Neural cell (in vitro differentiated cells): ENCODE results near the gene DNAH8. TPM values are rescaled to one million over a fixed set of nuclear protein-coding genes. Genes with fewer than 3 reads are reported as not detected.

Experiments used
- H2AFZ ChIP-seq: fragments of 200-600, 300-800 bp; sonication (generic), shearing (Covaris generic); 2 replicates; pipeline ENCODE4 v1.6.0; 2014; ENCODE audit warnings: low read depth, mild to moderate bottlenecking, antibody characterized with exemption, low read length, moderate library complexity
- H3F3A ChIP-seq: fragments of 200-600 bp; shearing (Covaris generic); 2 replicates; pipeline ENCODE4 v1.6.1; 2016; ENCODE audit warnings: mild to moderate bottlenecking, moderate library complexity, mixed read lengths, antibody characterized with exemption, low read length; ENCODE audit not compliant: insufficient read depth, poor library complexity, severe bottlenecking
- H3K27ac ChIP-seq: fragments of 200-600, 300-800 bp; sonication (generic), shearing (Covaris generic); 2 replicates; pipeline ENCODE4 v1.5.1; 2014; ENCODE audit warnings: mild to moderate bottlenecking, low read length, moderate library complexity
- H3K27me3 ChIP-seq: fragments of 300-800, 200-600 bp; sonication (generic), shearing (Covaris generic); 2 replicates; pipeline ENCODE4 v1.6.0; 2014; ENCODE audit warnings: mild to moderate bottlenecking, low read depth, low read length, moderate library complexity; ENCODE audit not compliant: insufficient read depth
- H3K36me3 ChIP-seq: fragments of 300-800, 200-600 bp; sonication (generic), shearing (Covaris generic); 2 replicates; pipeline ENCODE4 v1.5.1; 2014; ENCODE audit warnings: mild to moderate bottlenecking, antibody characterized with exemption, low read length, moderate library complexity; ENCODE audit not compliant: insufficient read depth
- H3K4me2 ChIP-seq: fragments of 300-800, 200-600 bp; sonication (generic), shearing (Covaris generic); 2 replicates; pipeline ENCODE4 v1.6.0; 2014; ENCODE audit warnings: mild to moderate bottlenecking, low read length
- H3K4me3 ChIP-seq: fragments of 300-800, 200-600 bp; sonication (generic), shearing (Covaris generic); 2 replicates; pipeline ENCODE4 v1.5.1; 2014; ENCODE audit warnings: mild to moderate bottlenecking, low read length, moderate library complexity
- H3K79me2 ChIP-seq: fragments of 200-600 bp; shearing (Covaris generic); replicated peaks from 2 replicates; pipeline ENCODE4 v1.6.0; 2014; ENCODE audit warnings: mild to moderate bottlenecking, low read length, moderate library complexity; ENCODE audit not compliant: insufficient read depth
- H3K9ac ChIP-seq: fragments of 300-800, 200-600 bp; sonication (generic), shearing (Covaris generic); 2 replicates; pipeline ENCODE4 v1.6.1; 2016; ENCODE audit warnings: mild to moderate bottlenecking, low read length, mixed read lengths
- H3K9me2 ChIP-seq: fragments of 200-600 bp; shearing (Covaris generic); 2 replicates; pipeline ENCODE4 v1.6.1; 2016; ENCODE audit warnings: mild to moderate bottlenecking, low read length, mixed read lengths; ENCODE audit not compliant: insufficient read depth
- H3K9me3 ChIP-seq: fragments of 200-600, 300-800 bp; sonication (generic), shearing (Covaris generic); 2 replicates; pipeline ENCODE4 v1.6.1; 2016; ENCODE audit warnings: mild to moderate bottlenecking, mixed run types, low read length, moderate library complexity, mixed read lengths
- H4K20me1 ChIP-seq: fragments of 200-600 bp; shearing (Covaris generic); 2 replicates; pipeline ENCODE4 v1.6.1; 2016; ENCODE audit warnings: mild to moderate bottlenecking, mixed run types; ENCODE audit not compliant: insufficient read depth
- EP300 ChIP-seq: fragments of 450-650 bp; conservative IDR thresholded peaks from 2 replicates; pipeline ENCODE4 v1.6.1; 2014; ENCODE audit warnings: antibody characterized with exemption, mild to moderate bottlenecking, moderate library complexity; ENCODE audit not compliant: poor library complexity, severe bottlenecking
- EZH2 ChIP-seq: fragments of 200-600, 300-800 bp; shearing (Covaris generic), sonication (generic); IDR thresholded peaks from 2 replicates; pipeline ENCODE4 v1.6.1; 2014; ENCODE audit warnings: antibody characterized with exemption, low read length, borderline replicate concordance, mild to moderate bottlenecking; ENCODE audit not compliant: insufficient read depth, poor library complexity, severe bottlenecking
- MXI1 ChIP-seq: fragments of 450-650 bp; conservative IDR thresholded peaks from 2 replicates; pipeline ENCODE4 v1.6.1; 2014; ENCODE audit warnings: antibody characterized with exemption, mild to moderate bottlenecking; ENCODE audit not compliant: poor library complexity, severe bottlenecking
- POLR2AphosphoS5 ChIP-seq: IDR thresholded peaks from 2 replicates; pipeline ENCODE4 v1.6.1; 2012
- RAD21 ChIP-seq: fragments of 450-650 bp; conservative IDR thresholded peaks from 2 replicates; pipeline ENCODE4 v1.6.1; 2014; ENCODE audit warnings: antibody characterized with exemption, mild to moderate bottlenecking, moderate library complexity
- SMC3 ChIP-seq: fragments of 450-650 bp; conservative IDR thresholded peaks from 2 replicates; pipeline ENCODE4 v1.6.1; 2014; ENCODE audit warnings: antibody characterized with exemption, mild to moderate bottlenecking, moderate library complexity; ENCODE audit not compliant: poor library complexity
- TAF1 ChIP-seq: IDR thresholded peaks from 2 replicates; pipeline ENCODE4 v1.6.1; 2012; ENCODE audit warnings: low read depth
- polyA plus RNA-seq: library from polyadenylated mRNA; depleted of rRNA; stranded (reverse); fragments of >200 nt; gene quantifications from 2 replicates; pipeline ENCODE4 v1.2.3, GENCODE V29; 2014
- TF ChIP-seq, protein P1 (sequence below): fragments of 450-650 bp; IDR thresholded peaks from 2 replicates; pipeline ENCODE4 v1.5.1; 2014; ENCODE audit warnings: antibody characterized with exemption, mild to moderate bottlenecking, moderate library complexity; ENCODE audit not compliant: poor library complexity, severe bottlenecking
- TF ChIP-seq, protein P2 (sequence below): IDR thresholded peaks from 2 replicates; pipeline ENCODE4 v1.6.1; 2012; ENCODE audit warnings: borderline replicate concordance

DNAH8 gene
- polyA plus RNA-seq, 1 donor from 2014 or later = 0.07 TPM

DNA sequence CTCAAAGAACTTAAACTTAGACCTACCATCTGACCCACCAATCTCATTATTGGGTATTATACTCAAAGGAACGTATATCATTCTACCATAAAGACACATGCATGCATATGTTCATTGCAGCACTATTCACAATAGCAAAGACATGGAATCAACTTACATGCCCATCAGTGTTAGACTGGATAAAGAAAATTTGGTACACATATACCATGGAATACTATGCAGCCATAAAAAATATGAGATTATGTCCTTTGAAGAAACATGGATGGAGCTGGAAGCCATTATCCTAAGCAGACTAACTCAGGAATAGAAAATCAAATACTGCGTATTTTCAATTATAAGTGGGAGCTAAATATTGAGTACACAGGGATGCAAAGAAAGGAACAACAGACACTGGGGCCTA lies 167.0 kb downstream of the DNAH8 start:
- no peak overlapping the region for H3K9ac ChIP-seq

DNA sequence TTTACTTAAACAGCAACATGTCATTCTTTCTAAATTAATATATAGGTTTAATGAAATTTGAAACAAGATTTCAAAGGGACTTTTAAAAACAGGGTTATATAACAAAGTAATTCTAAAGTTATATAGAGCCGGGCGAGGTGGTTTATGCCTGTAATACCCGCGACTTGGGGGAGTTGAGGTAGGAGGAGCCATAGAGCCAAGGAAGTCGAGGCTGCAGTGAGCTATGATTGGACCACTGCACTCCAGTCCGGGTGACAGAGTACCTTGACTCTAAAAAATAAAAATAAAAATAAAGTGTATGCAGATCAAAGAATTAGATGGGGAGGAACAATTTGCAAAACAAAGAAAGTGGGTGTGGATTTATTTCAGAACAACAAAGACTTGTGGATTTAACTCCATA lies 182.4 kb downstream of the DNAH8 start:
- Histone ChIP-seq H3K9ac (no peak overlapping the region), H3K9me3 (no peaks in the 10 kb centered on the region), H3F3A (no peaks in the 10 kb centered on the region), H4K20me1 (no peaks in the 10 kb centered on the region), H3K27ac (no peak overlapping the region), H3K79me2 (no peaks in the 10 kb centered on the region), H2AFZ (no peak overlapping the region), H3K9me2 (no peaks in the 10 kb centered on the region), H3K4me2 (no peak overlapping the region), H3K4me3 (no peak overlapping the region), H3K36me3 (no peaks in the 10 kb centered on the region), H3K27me3 (no peaks in the 10 kb centered on the region)
- TF ChIP-seq POLR2AphosphoS5 = no peak
- TF ChIP-seq MXI1 = no peak
- TF ChIP-seq RAD21 = no peak
- no peak for TF ChIP-seq EP300
- no peak for TF ChIP-seq EZH2
- TF ChIP-seq, protein P1, sequence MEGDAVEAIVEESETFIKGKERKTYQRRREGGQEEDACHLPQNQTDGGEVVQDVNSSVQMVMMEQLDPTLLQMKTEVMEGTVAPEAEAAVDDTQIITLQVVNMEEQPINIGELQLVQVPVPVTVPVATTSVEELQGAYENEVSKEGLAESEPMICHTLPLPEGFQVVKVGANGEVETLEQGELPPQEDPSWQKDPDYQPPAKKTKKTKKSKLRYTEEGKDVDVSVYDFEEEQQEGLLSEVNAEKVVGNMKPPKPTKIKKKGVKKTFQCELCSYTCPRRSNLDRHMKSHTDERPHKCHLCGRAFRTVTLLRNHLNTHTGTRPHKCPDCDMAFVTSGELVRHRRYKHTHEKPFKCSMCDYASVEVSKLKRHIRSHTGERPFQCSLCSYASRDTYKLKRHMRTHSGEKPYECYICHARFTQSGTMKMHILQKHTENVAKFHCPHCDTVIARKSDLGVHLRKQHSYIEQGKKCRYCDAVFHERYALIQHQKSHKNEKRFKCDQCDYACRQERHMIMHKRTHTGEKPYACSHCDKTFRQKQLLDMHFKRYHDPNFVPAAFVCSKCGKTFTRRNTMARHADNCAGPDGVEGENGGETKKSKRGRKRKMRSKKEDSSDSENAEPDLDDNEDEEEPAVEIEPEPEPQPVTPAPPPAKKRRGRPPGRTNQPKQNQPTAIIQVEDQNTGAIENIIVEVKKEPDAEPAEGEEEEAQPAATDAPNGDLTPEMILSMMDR = no peak
- TF ChIP-seq, protein P2, sequence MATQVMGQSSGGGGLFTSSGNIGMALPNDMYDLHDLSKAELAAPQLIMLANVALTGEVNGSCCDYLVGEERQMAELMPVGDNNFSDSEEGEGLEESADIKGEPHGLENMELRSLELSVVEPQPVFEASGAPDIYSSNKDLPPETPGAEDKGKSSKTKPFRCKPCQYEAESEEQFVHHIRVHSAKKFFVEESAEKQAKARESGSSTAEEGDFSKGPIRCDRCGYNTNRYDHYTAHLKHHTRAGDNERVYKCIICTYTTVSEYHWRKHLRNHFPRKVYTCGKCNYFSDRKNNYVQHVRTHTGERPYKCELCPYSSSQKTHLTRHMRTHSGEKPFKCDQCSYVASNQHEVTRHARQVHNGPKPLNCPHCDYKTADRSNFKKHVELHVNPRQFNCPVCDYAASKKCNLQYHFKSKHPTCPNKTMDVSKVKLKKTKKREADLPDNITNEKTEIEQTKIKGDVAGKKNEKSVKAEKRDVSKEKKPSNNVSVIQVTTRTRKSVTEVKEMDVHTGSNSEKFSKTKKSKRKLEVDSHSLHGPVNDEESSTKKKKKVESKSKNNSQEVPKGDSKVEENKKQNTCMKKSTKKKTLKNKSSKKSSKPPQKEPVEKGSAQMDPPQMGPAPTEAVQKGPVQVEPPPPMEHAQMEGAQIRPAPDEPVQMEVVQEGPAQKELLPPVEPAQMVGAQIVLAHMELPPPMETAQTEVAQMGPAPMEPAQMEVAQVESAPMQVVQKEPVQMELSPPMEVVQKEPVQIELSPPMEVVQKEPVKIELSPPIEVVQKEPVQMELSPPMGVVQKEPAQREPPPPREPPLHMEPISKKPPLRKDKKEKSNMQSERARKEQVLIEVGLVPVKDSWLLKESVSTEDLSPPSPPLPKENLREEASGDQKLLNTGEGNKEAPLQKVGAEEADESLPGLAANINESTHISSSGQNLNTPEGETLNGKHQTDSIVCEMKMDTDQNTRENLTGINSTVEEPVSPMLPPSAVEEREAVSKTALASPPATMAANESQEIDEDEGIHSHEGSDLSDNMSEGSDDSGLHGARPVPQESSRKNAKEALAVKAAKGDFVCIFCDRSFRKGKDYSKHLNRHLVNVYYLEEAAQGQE = no peak
- TF ChIP-seq TAF1 = no peak
- no peak for TF ChIP-seq SMC3

More for the DNA sequence above, 167.0 kb downstream of the DNAH8 start:
- Histone ChIP-seq H2AFZ (no peak overlapping the region), H3K4me2 (no peak overlapping the region), H3K9me2 (no peaks in the 10 kb centered on the region), H3K4me3 (no peak overlapping the region), H3F3A (no peaks in the 10 kb centered on the region), H3K9me3 (no peaks in the 10 kb centered on the region), H3K79me2 (no peaks in the 10 kb centered on the region), H3K27ac (no peak overlapping the region), H3K36me3 (no peaks in the 10 kb centered on the region), H4K20me1 (no peaks in the 10 kb centered on the region), H3K27me3 (no peaks in the 10 kb centered on the region)
- TF ChIP-seq SMC3 = no peak
- no peak for TF ChIP-seq EP300
- no peak for TF ChIP-seq TAF1
- TF ChIP-seq POLR2AphosphoS5 = no peak
- TF ChIP-seq RAD21 = no peak
- TF ChIP-seq, protein P2 = no peak
- no peak for TF ChIP-seq MXI1
- TF ChIP-seq EZH2 = no peak
- TF ChIP-seq, protein P1 = no peak
